Kidney tubule cell (primary cell): ENCODE results near the gene SH3TC1.

Experiments used
- DNase-seq: peaks from one replicate; pipeline ENCODE4 v3.0.0-alpha.2; 2018; ENCODE audit warnings: low spot score

The SH3TC1 gene

DNA sequence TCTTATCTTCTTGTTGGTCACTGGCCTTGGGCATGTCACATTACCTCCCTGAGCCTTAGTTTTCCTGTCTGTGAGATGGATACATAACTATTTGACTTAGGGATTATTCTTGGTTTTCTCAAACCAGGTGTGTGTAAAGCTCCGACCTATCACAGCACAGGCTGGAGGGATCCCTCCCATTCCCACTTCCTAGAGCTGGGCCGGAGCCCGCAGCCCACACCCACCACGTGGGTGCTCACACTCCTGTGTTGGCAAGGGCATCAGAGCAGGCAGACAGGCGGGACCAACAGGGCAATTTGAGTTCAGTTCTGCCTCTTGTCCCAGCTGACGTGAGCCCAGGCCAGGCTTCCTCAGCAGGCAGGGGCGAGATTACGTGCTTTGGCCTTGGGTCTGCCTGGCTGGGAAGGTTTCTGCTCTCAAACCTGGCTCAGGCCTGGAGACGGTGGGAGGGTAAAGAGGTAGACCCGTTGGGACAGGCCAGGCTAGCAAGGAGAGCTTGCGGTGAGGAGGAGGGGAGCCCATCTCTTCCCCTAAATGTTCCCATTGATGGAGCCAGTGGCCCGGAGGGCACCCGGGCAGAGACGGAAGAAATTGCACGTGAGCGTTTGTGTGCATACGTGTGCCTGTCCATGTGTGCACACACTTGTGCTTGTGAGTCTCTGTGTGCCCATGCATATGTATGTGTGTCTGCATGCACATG, 734 bp upstream of the SH3TC1 start:
- DNase-seq = peak; percentile 37

GRCh38 chr4:8199594-8200301, 658 bp downstream of the SH3TC1 start:
- DNase-seq = peak; percentile 53

- peak; percentile 69 for DNase-seq
These were observed 1.3 kb downstream of the SH3TC1 start for GRCh38 chr4:8200302-8200975.

DNA sequence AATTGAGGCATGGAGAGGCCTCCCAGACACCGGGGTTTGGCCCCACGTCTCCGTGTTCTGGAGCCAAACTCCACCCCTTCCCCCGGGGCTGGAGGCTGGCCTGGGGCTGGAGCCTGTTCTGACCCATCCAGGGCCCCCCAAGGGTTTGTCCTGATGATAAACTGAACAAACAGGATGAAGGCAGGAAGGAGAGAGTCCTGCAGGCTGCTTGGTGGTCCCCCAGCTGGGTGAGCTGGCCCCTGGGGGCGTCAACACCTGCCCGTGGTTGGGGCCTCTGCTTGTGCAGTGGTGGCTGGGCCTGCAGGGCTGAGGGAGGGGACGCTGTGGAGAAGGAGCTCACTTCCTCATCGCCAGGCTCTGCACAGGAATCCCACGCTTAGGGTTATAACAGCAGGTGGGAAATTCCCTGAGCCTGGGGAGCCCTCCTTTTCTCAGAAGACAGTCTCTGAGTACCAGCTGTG, 2.3 kb downstream of the SH3TC1 start:
- no peak for DNase-seq

DNA sequence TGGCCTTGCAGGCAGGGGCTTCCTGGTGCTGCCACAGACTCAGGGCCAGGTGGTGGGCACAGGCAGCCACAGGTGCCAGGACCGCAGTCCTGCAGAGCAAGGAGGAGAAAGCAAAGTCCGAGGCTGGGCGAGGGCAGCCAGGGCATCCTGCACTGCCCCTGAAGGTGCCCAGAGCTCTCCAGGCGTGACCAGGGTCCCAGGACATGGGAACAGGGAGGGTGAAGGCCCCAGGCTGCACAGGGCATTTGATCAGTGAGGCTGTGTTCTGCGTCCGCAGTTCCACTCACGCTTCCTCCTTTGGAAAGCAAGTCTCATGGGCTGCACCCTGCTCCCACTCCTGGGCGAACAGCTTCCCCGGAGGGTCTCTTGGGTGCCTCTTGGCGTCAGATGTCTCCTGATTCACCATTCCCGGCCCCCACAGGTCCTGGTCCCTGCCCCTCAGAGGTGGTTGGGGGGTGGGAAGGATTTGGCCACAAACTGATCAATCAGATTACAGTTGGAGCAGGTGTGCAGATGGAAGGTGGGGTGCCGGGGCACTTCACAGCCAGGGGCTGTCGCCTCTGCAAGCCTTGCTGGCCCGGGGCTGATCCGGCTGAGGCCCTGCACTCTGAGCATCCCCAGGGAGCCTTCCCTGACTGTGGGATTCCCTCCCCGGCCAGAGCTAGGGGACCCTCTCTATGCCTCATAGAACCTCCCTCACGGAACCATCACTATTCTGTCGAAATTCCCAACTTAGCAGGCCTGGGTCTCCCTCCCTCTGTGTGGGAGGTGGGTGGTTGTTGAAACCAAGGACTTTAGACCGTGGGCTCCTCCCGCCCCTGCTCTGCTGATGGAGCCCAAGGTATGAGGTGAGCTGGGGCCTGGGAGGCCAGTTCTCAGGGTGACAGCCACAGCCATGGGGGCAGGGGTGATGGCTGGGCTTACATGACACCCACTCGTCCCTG, 3.3 kb downstream of the SH3TC1 start:
- DNase-seq = no peak

- no peak for DNase-seq
These were observed 3.9 kb downstream of the SH3TC1 start for GRCh38 chr4:8203052-8203401.

GRCh38 chr4:8203817-8204216, 4.7 kb downstream of the SH3TC1 start:
- DNase-seq = no peak

- no peak for DNase-seq
These were observed 5.6 kb downstream of the SH3TC1 start for GRCh38 chr4:8204576-8205227.

DNA sequence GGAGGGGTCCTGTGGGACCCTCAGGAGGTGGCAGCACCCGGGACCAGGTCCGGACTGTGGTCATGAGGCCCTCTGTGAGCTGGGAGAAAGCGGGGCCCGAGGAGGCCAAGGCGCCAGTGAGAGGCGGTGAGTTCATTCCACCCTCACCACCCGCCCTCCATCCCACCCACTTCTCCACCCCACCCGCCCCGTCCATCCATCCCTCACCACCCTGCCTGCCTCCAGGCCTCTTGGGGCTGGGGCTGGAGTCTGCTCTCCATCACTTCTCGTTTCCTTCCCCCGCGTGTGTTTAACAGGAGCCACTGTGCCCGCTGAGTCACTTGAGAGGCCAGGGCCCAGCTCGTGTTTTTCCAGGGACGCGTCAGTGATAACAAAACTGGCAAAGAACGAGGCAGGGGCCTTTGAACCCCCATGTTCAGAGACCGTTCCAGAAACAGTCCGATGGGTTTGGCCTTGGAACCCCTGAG, 6.2 kb downstream of the SH3TC1 start:
- DNase-seq = no peak

- no peak for DNase-seq
These were observed 6.9 kb downstream of the SH3TC1 start for GRCh38 chr4:8205749-8206611.

DNA sequence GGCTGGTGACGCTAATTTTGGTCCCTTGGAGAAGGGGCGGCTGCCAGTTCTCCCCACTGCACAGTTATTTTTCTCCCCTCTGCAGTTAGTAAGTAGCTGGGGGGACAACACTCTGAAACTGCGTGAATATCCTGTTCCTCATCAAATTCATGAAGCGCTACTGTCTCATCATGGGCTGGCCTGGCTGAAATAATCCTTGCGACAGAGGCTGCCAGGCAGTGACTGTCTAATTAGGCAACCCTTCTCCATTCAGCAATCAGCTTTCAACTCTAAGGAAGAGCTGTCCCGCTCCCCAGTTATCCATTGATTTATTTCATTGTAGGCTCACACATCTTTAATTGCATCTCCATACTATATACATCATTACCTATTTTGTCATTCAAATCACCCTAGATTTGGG, 8.2 kb downstream of the SH3TC1 start:
- DNase-seq = no peak

DNA sequence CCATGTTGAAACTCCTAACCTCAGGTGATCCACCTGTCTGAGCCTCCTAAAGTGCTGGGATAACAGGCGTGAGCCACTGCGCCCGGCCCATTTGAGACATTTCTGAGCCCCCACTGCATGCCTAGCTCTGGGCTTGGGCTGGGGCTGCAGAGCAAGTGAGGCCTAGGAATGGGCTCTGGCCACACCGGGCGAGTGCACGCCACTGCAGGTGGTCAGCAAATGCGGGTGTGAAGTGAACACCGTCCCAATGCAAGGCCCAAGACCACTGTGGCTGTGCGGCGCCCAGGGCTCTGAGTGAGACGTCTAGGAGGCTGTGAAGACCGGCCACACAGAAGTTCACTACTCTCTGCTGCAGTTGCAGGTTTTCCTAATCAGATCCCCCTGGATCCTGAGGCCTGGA, 9.5 kb downstream of the SH3TC1 start:
- no peak for DNase-seq

- DNase-seq = no peak
These were observed 10.2 kb downstream of the SH3TC1 start for GRCh38 chr4:8209181-8209874.

GRCh38 chr4:8210010-8210409, 10.9 kb downstream of the SH3TC1 start:
- no peak for DNase-seq

DNA sequence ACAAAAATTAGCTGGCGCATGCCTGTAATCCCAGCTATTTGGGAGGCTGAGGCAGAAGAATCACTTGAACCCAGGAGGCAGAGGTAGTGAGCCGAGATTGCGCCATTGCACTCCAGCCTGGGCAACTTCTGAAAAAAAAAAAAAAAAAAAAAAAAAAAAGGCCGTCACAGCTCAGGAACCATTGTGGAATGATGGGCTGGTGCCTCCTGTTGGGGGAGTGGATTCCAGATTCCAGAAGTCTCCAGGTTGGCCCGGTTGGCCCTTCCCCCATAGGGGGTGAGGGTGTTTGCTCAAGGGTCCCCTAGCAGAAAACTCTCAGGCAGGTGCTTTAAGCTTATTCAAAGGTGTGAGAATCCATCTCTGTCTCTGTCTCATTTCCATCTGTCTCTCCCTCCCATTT, 11.5 kb downstream of the SH3TC1 start:
- no peak for DNase-seq

GRCh38 chr4:8211251-8211650, 12.2 kb downstream of the SH3TC1 start:
- DNase-seq = no peak

DNA sequence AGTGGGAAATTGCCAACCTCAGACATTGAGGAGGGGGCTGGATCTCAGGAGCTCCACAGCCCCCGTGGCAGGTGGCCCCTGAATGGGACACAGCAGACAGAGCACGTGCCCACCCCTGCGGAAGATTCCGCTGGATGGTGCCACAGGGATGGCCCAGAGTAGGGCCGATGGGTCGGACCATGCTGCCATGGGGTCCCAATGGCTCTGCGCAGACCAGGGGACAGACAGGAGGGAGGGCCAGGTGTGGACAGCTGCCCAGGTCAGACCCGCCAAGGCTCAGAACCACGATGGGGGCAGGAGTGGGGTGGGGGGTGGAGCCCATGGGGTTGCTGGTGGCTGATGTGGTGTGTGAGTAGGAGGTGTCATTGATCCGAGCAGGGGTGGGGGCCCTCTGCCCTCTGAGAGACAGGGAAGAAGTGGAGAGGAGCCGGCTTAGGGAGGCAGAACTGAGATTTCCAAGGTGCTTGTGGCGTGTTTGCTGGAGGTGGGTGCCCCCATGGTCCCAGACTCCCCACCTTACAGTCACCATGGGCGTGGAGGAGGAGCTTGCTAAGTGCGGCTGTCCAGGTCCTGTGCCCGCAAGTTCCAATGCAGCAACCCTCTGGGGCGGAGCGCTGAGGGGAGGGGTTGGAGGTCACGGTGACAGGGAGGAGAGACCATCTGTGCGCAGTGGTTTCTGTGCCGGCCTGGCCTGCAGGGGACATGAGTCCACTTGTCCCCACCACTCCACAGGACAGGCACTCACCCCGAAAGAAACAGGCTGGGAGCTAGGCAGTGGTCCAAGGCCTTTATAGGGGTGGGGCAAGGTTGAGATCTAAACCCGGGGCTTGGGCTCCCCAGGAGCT, 12.9 kb downstream of the SH3TC1 start:
- DNase-seq = no peak

GRCh38 chr4:8212622-8213021, 13.5 kb downstream of the SH3TC1 start:
- DNase-seq = no peak

DNA sequence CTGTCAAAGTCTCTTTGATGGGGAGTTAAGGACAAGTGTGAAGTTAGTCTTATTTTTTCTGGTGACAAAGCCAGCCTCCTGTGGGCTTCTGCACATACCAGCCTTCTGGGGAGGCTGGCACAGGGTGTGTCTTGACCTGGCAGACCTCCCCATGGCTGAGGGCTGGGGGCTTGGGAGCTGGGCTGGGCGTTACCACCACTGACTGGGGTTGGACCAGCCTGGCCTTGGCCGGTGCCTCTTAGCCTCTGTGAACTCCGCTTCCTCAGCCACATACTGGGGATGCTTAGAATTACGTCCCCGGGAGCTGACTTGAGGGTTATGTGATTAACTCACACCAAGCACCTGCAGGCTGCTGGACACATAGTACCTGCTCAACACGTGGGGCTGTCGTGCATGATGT, 14.0 kb downstream of the SH3TC1 start:
- no peak for DNase-seq
